ENCODE results near the gene FBXO21.

Gene FBXO21

DNA sequence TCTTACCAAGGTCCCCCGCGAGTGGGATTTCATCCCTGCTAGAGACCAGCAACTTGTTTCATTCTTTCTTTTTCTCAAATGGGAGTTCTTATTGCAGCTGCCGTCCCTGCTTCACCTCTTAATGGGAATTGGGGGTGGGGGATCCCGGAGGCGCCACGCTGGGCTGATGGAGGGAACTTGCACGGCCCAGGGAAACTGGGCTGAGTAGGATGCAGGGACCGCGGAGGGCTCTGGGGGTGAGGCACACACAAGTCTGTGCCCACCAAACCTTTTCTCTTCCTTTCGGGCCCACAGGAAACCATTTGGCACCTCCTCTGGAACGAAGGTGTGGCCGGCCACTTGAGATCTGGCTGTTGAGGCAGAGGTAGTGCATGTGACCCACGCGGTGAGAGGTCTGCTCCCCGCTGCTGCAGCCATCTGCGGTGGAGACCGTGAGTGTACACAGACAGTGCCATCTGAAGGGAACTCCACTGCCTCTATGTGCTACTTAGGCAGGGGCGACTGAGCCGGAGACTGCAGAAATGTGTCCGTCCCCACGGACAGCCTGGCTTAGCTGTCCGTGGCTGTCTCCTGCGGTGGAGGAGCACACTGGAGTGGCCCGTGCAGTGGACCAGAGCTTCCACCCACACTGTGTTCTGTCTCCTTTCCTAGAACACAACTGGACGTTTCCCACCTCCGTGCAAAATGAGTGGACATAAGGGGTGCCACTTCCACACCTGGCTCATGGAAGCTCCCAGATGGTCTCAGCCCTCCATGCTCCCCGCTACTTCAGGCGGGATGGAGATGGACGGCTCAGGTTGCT, 49.0 kb downstream of the FBXO21 start (continued):
- TF ChIP-seq, protein P1, sequence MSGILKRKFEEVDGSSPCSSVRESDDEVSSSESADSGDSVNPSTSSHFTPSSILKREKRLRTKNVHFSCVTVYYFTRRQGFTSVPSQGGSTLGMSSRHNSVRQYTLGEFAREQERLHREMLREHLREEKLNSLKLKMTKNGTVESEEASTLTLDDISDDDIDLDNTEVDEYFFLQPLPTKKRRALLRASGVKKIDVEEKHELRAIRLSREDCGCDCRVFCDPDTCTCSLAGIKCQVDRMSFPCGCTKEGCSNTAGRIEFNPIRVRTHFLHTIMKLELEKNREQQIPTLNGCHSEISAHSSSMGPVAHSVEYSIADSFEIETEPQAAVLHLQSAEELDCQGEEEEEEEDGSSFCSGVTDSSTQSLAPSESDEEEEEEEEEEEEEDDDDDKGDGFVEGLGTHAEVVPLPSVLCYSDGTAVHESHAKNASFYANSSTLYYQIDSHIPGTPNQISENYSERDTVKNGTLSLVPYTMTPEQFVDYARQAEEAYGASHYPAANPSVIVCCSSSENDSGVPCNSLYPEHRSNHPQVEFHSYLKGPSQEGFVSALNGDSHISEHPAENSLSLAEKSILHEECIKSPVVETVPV (CRISPR knock-in tag; IDR thresholded peaks at IDR 0.05), result no peak
- TF ChIP-seq TCF4 (CRISPR knock-in tag; IDR thresholded peaks at IDR 0.05; ENCODE audit: borderline replicate concordance) (no peak), ZFP30 (CRISPR knock-in tag; IDR thresholded peaks at IDR 0.05) (no peak), ZNF565 (CRISPR knock-in tag; conservative IDR thresholded peaks at IDR 0.05; ENCODE audit: low read depth) (no peak), ZFP3 (CRISPR knock-in tag; IDR thresholded peaks at IDR 0.05) (no peak)
- TF ChIP-seq, protein P2, sequence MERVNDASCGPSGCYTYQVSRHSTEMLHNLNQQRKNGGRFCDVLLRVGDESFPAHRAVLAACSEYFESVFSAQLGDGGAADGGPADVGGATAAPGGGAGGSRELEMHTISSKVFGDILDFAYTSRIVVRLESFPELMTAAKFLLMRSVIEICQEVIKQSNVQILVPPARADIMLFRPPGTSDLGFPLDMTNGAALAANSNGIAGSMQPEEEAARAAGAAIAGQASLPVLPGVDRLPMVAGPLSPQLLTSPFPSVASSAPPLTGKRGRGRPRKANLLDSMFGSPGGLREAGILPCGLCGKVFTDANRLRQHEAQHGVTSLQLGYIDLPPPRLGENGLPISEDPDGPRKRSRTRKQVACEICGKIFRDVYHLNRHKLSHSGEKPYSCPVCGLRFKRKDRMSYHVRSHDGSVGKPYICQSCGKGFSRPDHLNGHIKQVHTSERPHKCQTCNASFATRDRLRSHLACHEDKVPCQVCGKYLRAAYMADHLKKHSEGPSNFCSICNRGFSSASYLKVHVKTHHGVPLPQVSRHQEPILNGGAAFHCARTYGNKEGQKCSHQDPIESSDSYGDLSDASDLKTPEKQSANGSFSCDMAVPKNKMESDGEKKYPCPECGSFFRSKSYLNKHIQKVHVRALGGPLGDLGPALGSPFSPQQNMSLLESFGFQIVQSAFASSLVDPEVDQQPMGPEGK (CRISPR knock-in tag; IDR thresholded peaks at IDR 0.05; ENCODE audit: borderline replicate concordance), result no peak

DNA sequence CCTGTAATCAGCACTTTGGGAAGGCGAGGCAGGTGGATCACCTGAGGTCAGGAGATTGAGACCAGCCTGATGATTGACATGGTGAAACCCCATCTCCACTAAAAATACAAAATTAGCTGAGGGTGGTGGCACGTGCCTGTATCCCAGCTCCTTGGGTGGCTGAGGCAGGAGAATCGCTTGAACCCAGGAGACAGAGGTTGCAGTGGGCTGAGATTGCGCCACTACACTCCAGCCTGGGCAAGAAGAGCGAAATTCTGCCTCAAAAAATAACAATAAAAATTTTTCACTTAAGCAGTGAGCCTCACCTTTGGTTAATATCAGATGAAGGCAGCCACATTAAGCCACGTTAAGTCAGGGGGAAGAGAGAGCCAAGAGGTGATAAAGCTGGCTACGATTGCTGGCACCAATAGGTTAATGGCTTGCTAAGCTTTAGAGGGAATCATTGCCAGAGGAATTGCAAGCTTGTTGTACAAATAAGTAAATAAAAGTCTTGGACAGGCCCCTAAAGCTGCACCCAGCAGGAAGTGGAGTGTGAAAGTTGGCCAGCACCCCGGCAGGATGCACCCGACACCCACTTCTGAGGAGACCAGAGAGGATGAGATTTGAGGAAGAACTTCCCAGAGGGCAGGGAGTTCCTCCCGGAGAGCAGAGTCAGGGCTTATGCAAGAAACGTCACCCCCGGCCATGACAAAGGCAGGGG, 49.7 kb downstream of the FBXO21 start:
- no peak for ATAC-seq

More for the DNA sequence above, 49.7 kb downstream of the FBXO21 start:
- TF ChIP-seq, protein P3, sequence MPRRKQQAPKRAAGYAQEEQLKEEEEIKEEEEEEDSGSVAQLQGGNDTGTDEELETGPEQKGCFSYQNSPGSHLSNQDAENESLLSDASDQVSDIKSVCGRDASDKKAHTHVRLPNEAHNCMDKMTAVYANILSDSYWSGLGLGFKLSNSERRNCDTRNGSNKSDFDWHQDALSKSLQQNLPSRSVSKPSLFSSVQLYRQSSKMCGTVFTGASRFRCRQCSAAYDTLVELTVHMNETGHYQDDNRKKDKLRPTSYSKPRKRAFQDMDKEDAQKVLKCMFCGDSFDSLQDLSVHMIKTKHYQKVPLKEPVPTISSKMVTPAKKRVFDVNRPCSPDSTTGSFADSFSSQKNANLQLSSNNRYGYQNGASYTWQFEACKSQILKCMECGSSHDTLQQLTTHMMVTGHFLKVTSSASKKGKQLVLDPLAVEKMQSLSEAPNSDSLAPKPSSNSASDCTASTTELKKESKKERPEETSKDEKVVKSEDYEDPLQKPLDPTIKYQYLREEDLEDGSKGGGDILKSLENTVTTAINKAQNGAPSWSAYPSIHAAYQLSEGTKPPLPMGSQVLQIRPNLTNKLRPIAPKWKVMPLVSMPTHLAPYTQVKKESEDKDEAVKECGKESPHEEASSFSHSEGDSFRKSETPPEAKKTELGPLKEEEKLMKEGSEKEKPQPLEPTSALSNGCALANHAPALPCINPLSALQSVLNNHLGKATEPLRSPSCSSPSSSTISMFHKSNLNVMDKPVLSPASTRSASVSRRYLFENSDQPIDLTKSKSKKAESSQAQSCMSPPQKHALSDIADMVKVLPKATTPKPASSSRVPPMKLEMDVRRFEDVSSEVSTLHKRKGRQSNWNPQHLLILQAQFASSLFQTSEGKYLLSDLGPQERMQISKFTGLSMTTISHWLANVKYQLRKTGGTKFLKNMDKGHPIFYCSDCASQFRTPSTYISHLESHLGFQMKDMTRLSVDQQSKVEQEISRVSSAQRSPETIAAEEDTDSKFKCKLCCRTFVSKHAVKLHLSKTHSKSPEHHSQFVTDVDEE (CRISPR knock-in tag; IDR thresholded peaks at IDR 0.05), result no peak
- TF ChIP-seq ESRRG (CRISPR knock-in tag; IDR thresholded peaks at IDR 0.05) (no peak), RARB (CRISPR knock-in tag; IDR thresholded peaks at IDR 0.05) (no peak), ZNF565 (CRISPR knock-in tag; conservative IDR thresholded peaks at IDR 0.05; ENCODE audit: low read depth) (no peak), TOX (CRISPR knock-in tag; IDR thresholded peaks at IDR 0.05; ENCODE audit: borderline replicate concordance) (no peak), ZFP30 (CRISPR knock-in tag; IDR thresholded peaks at IDR 0.05) (no peak), TCF4 (CRISPR knock-in tag; IDR thresholded peaks at IDR 0.05; ENCODE audit: borderline replicate concordance) (no peak), PPARA (CRISPR knock-in tag; IDR thresholded peaks at IDR 0.05; ENCODE audit: borderline replicate concordance) (no peak), ISL1 (CRISPR knock-in tag; IDR thresholded peaks at IDR 0.05) (no peak), CSDC2 (CRISPR knock-in tag; IDR thresholded peaks at IDR 0.05) (no peak), ZNF70 (CRISPR knock-in tag; IDR thresholded peaks at IDR 0.05) (no peak), ZC3H10 (CRISPR knock-in tag; IDR thresholded peaks at IDR 0.05) (no peak), SNAI2 (CRISPR knock-in tag; IDR thresholded peaks at IDR 0.05) (no peak), ZFP3 (CRISPR knock-in tag; IDR thresholded peaks at IDR 0.05) (no peak)
- TF ChIP-seq, protein P4, sequence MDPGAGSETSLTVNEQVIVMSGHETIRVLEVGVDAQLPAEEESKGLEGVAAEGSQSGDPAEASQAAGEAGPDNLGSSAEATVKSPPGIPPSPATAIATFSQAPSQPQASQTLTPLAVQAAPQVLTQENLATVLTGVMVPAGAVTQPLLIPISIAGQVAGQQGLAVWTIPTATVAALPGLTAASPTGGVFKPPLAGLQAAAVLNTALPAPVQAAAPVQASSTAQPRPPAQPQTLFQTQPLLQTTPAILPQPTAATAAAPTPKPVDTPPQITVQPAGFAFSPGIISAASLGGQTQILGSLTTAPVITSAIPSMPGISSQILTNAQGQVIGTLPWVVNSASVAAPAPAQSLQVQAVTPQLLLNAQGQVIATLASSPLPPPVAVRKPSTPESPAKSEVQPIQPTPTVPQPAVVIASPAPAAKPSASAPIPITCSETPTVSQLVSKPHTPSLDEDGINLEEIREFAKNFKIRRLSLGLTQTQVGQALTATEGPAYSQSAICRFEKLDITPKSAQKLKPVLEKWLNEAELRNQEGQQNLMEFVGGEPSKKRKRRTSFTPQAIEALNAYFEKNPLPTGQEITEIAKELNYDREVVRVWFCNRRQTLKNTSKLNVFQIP (CRISPR knock-in tag; IDR thresholded peaks at IDR 0.05; ENCODE audit: borderline replicate concordance, low read depth), result no peak
- TF ChIP-seq, protein P1 (CRISPR knock-in tag; IDR thresholded peaks at IDR 0.05), result no peak
- TF ChIP-seq, protein P5, sequence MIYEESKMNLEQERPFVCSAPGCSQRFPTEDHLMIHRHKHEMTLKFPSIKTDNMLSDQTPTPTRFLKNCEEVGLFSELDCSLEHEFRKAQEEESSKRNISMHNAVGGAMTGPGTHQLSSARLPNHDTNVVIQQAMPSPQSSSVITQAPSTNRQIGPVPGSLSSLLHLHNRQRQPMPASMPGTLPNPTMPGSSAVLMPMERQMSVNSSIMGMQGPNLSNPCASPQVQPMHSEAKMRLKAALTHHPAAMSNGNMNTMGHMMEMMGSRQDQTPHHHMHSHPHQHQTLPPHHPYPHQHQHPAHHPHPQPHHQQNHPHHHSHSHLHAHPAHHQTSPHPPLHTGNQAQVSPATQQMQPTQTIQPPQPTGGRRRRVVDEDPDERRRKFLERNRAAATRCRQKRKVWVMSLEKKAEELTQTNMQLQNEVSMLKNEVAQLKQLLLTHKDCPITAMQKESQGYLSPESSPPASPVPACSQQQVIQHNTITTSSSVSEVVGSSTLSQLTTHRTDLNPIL (CRISPR knock-in tag; IDR thresholded peaks at IDR 0.05; ENCODE audit: low read depth), result no peak
- TF ChIP-seq, protein P2 (CRISPR knock-in tag; IDR thresholded peaks at IDR 0.05; ENCODE audit: borderline replicate concordance), result no peak

All from SK-N-SH treated with all-trans-retinoic acid at 6 μM for 48 hours (cell line).